Caco-2 (cell line): ENCODE data around the gene SYVN1. TPM values are rescaled to one million over a fixed set of nuclear protein-coding genes. Genes with fewer than 3 reads are reported as not detected.

ENCODE experiments used
- BruUV-seq: library from RNA; stranded (reverse); fragments of 400-500 nt; replicated peaks from 2 replicates; lab custom pipeline; 2021; lab: Mats Ljungman, UMichigan
- CTCF ChIA-PET: fragments of 300-600 bp; sonication (Branson Sonifier 250); formaldehyde crosslinking; loops from one replicate; lab custom pipeline; 2022; ENCODE audit warnings: antibody characterized with exemption; lab: Charles Lee
- POLR2A ChIA-PET: fragments of 300-600 bp; sonication (Branson Sonifier 250); formaldehyde crosslinking; loops from one replicate; lab custom pipeline; 2022; ENCODE audit warnings: antibody characterized with exemption; lab: Charles Lee
- DNase-seq, 2 experiments: peaks; one replicate each; pipeline versions ENCODE4 v3.0.0 to v3.0.0-alpha.2; 2020 to 2022
- H3K27me3 ChIP-seq: replicated peaks from 2 replicates; pipeline ENCODE4 v1.6.0; 2011; ENCODE audit warnings: low read length; ENCODE audit not compliant: control insufficient read depth, insufficient read depth
- H3K36me3 ChIP-seq: 2 replicates; pipeline ENCODE4 v1.5.1; 2011; ENCODE audit warnings: low read length; ENCODE audit not compliant: control insufficient read depth, insufficient read depth
- H3K4me1 ChIP-seq: fragments of 250-450 bp; sonication (Bioruptor Pico); 2 replicates; pipeline ENCODE4 v1.5.1; 2020; ENCODE audit warnings: mild to moderate bottlenecking
- H3K4me3 ChIP-seq: 2 replicates; pipeline ENCODE4 v1.5.1; 2011; ENCODE audit warnings: low read depth, mild to moderate bottlenecking, control low read depth, low read length
- H3K9me3 ChIP-seq: fragments of 250-450 bp; sonication (Bioruptor Pico); 2 replicates; pipeline ENCODE4 v1.5.1; 2020; ENCODE audit warnings: mild to moderate bottlenecking, moderate library complexity
- H3K27ac Mint-ChIP-seq: one replicate; pipeline ENCODE4 v1.8.0; 2022; ENCODE audit warnings: mixed read lengths; ENCODE audit not compliant: unreplicated experiment
- H3K27me3 Mint-ChIP-seq: one replicate; pipeline ENCODE4 v1.8.0; 2022; ENCODE audit warnings: mixed read lengths; ENCODE audit not compliant: insufficient read depth, unreplicated experiment
- H3K36me3 Mint-ChIP-seq: one replicate; pipeline ENCODE4 v1.8.0; 2022; ENCODE audit warnings: mild to moderate bottlenecking, mixed read lengths; ENCODE audit not compliant: insufficient read depth, unreplicated experiment
- H3K4me1 Mint-ChIP-seq: one replicate; pipeline ENCODE4 v1.8.0; 2022; ENCODE audit warnings: low read depth, mixed read lengths; ENCODE audit not compliant: unreplicated experiment
- H3K4me3 Mint-ChIP-seq: one replicate; pipeline ENCODE4 v1.8.0; 2022; ENCODE audit warnings: mild to moderate bottlenecking, moderate library complexity, mixed read lengths; ENCODE audit not compliant: unreplicated experiment
- H3K9me3 Mint-ChIP-seq: one replicate; pipeline ENCODE4 v1.8.0; 2022; ENCODE audit warnings: mixed read lengths; ENCODE audit not compliant: unreplicated experiment
- intact Hi-C: fragments of 100-400 bp; cut with micrococcal nuclease; formaldehyde crosslinking; loops from one replicate; pipeline ENCODE4 v1.10.0; 2022; ENCODE audit not compliant: unreplicated experiment
- total RNA-seq: library from RNA; stranded (reverse); gene quantifications from 2 replicates; pipeline ENCODE4 v1.2.3, GENCODE V29; 2022
- TF ChIP-seq, protein P1 (sequence below), 2 experiments: fragments of 200-600 bp in 1 of 2; IDR thresholded peaks; 1 replicate in 1 of 2; 2 replicates in 1 of 2; pipeline versions ENCODE4 v1.5.1 to v1.8.0; 2011 to 2022; ENCODE audit warnings: antibody characterized with exemption in 1 of 2, control low read depth in 1 of 2, inconsistent platforms in 1 of 2, low read depth in 1 of 2, low read length in 1 of 2, mild to moderate bottlenecking in 1 of 2, moderate library complexity in 1 of 2; ENCODE audit not compliant: insufficient read depth in 1 of 2, severe bottlenecking in 1 of 2, unreplicated experiment in 1 of 2

The SYVN1 gene
- total RNA-seq, 1 experiment from 2014 or later = 50.9 TPM

DNA sequence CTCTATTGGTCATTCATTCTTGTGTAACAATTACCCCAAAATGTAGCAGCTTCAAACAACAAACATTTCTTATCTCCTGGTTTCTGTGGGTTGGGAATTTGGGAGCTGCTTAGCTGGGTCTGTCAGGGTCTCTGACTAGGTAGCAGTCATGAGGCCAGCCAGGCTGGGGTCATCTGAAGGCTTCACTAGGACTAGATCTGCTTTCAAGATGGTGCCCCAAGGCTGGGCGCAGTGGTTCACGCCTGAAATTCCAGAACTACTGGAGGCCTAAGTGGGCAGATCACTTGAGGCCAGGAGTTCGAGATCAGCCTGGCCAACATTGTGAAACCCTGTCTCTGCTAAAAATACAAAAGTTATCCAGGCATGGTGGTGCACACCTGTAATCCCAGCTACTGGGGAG lies 22.6 kb upstream of the SYVN1 start:
- Mint-ChIP-seq H3K27me3 (no peaks in the 10 kb centered on the region), H3K36me3 (no peaks in the 10 kb centered on the region), H3K27ac (no peak overlapping the region), H3K4me3 (no peak overlapping the region), H3K4me1 (peaks cover 6% of the 10 kb centered on the region), H3K9me3 (no peaks in the 10 kb centered on the region)
- Histone ChIP-seq H3K36me3 (no peaks in the 10 kb centered on the region), H3K27me3 (no peaks in the 10 kb centered on the region; the same call in 1 of the 2 replicates), H3K9me3 (no peaks in the 10 kb centered on the region), H3K4me3 (no peak overlapping the region), H3K4me1 (no peaks in the 10 kb centered on the region)
- POLR2A ChIA-PET = no interaction called here
- intact Hi-C loops = no loop called here
- TF ChIP-seq, protein P1, sequence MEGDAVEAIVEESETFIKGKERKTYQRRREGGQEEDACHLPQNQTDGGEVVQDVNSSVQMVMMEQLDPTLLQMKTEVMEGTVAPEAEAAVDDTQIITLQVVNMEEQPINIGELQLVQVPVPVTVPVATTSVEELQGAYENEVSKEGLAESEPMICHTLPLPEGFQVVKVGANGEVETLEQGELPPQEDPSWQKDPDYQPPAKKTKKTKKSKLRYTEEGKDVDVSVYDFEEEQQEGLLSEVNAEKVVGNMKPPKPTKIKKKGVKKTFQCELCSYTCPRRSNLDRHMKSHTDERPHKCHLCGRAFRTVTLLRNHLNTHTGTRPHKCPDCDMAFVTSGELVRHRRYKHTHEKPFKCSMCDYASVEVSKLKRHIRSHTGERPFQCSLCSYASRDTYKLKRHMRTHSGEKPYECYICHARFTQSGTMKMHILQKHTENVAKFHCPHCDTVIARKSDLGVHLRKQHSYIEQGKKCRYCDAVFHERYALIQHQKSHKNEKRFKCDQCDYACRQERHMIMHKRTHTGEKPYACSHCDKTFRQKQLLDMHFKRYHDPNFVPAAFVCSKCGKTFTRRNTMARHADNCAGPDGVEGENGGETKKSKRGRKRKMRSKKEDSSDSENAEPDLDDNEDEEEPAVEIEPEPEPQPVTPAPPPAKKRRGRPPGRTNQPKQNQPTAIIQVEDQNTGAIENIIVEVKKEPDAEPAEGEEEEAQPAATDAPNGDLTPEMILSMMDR (IDR thresholded peaks at IDR 0.05; ENCODE audit: insufficient read depth in 1 of 2, low read depth in 1 of 2, low read length in 1 of 2, severe bottlenecking in 1 of 2, unreplicated experiment in 1 of 2) = no peak
- CTCF ChIA-PET = no interaction called here
- DNase-seq = no peak
- BruUV-seq = no TSS peak

DNA sequence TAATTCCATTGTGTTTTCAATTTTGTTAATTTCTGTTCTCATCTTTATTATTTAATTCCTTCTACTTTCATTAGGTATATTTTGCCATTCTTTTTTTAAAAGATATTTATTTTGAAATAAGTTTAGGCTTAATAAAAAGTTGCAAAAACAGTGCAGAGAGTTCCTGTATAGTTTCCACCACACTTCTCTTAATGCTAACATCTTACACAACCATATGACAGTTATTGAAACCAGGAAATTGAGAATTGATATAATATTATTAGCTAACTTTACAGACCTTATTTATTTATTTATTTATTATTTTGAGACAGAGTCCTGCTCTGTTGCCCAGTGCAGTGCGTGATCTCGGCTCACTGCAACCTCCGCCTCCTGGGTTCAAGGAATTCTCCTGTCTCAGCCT lies 21.9 kb upstream of the SYVN1 start:
- H3K36me3 Mint-ChIP-seq = no peaks in the 10 kb centered on the region
- intact Hi-C loops = no loop called here
- Histone ChIP-seq H3K36me3 (no peaks in the 10 kb centered on the region), H3K4me1 (no peaks in the 10 kb centered on the region), H3K27me3 (no peaks in the 10 kb centered on the region; the same call in 1 of the 2 replicates), H3K9me3 (no peaks in the 10 kb centered on the region), H3K4me3 (no peak overlapping the region)
- H3K27me3 Mint-ChIP-seq = no peaks in the 10 kb centered on the region
- no TSS peak for BruUV-seq
- no peak for DNase-seq
- CTCF ChIA-PET = no interaction called here
- TF ChIP-seq, protein P1 (IDR thresholded peaks at IDR 0.05; ENCODE audit: insufficient read depth in 1 of 2, low read depth in 1 of 2, low read length in 1 of 2, severe bottlenecking in 1 of 2, unreplicated experiment in 1 of 2) = no peak
- no peak overlapping the region for H3K27ac Mint-ChIP-seq
- H3K4me1 Mint-ChIP-seq = peaks cover 6% of the 10 kb centered on the region
- POLR2A ChIA-PET = no interaction called here
- no peaks in the 10 kb centered on the region for H3K9me3 Mint-ChIP-seq
- no peak overlapping the region for H3K4me3 Mint-ChIP-seq

DNA sequence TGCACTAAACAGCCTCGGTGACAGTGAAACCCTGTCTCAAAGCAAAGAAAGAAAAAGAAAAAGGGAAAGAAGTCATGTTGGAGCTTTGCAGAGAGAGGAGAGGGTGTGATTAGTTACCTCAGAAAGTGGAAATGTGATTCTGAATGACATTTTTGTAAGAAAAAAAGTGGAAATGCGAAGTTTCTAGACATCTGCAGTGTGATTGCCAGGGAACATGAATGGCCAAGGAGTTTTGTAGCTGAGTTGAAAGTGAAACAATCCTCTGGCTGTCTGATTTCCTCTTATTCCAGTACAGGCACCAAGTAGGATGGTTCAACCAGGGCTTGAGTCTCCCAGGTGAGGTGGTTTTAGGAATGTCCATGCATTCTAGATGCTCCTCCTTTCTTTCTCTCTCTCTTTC lies 17.8 kb upstream of the SYVN1 start:
- Histone ChIP-seq H3K4me3 (no peak overlapping the region), H3K4me1 (no peaks in the 10 kb centered on the region), H3K9me3 (peaks cover 9% of the 10 kb centered on the region; the same call in 1 of the 2 replicates), H3K36me3 (no peaks in the 10 kb centered on the region), H3K27me3 (no peaks in the 10 kb centered on the region; the same call in 1 of the 2 replicates)
- BruUV-seq = no TSS peak
- H3K4me1 Mint-ChIP-seq = peaks cover 6% of the 10 kb centered on the region
- H3K36me3 Mint-ChIP-seq = no peaks in the 10 kb centered on the region
- CTCF ChIA-PET = interaction anchor here (1.2 kb wide), 1 partner anchor 13 kb away, joined by 4 read pairs; no protein-coding TSS in a partner anchor
- H3K27ac Mint-ChIP-seq = no peak overlapping the region
- intact Hi-C loops = no loop called here
- no peaks in the 10 kb centered on the region for H3K27me3 Mint-ChIP-seq
- TF ChIP-seq, protein P1 (IDR thresholded peaks at IDR 0.05; ENCODE audit: insufficient read depth in 1 of 2, low read depth in 1 of 2, low read length in 1 of 2, severe bottlenecking in 1 of 2, unreplicated experiment in 1 of 2) = no peak
- no peak for DNase-seq
- H3K4me3 Mint-ChIP-seq = no peak overlapping the region
- POLR2A ChIA-PET = no interaction called here
- no peaks in the 10 kb centered on the region for H3K9me3 Mint-ChIP-seq
